AG09309 (cell line): ENCODE results near the gene PLEKHA7.

ENCODE experiments used
- DNase-seq: peaks from one replicate; pipeline ENCODE4 v3.0.0-alpha.2; 2010; ENCODE audit warnings: low read depth
- H3K4me3 ChIP-seq: 2 replicates; pipeline ENCODE4 v1.5.1; 2011; ENCODE audit warnings: mild to moderate bottlenecking, low read depth, low read length, moderate library complexity; ENCODE audit not compliant: control insufficient read depth
- TF ChIP-seq, protein P1 (sequence below): IDR thresholded peaks from 2 replicates; pipeline ENCODE4 v1.5.1; 2011; ENCODE audit warnings: mild to moderate bottlenecking, low read depth, low read length, inconsistent platforms; ENCODE audit not compliant: insufficient read depth, control insufficient read depth; ENCODE audit errors: missing control alignments

PLEKHA7 gene

DNA sequence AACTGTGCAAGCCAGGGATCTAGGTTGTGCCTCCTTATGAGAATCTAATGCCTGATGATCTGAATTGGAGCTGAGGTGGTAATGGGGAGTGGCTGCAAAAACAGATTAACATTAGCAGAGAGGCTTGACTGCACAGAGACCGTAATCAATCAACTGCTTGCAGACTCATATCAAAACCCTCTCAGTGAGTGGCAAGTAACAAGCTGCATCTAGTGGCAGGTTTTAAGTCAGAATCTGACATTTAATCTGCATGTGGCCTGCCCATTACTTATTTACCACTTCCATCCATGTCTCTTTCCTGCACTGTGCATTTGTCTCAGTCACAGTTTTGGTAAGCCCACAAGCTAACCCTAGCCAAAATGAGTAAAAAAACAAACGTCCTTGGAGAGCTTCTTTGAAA lies 264.5 kb downstream of the PLEKHA7 start:
- TF ChIP-seq, protein P1, sequence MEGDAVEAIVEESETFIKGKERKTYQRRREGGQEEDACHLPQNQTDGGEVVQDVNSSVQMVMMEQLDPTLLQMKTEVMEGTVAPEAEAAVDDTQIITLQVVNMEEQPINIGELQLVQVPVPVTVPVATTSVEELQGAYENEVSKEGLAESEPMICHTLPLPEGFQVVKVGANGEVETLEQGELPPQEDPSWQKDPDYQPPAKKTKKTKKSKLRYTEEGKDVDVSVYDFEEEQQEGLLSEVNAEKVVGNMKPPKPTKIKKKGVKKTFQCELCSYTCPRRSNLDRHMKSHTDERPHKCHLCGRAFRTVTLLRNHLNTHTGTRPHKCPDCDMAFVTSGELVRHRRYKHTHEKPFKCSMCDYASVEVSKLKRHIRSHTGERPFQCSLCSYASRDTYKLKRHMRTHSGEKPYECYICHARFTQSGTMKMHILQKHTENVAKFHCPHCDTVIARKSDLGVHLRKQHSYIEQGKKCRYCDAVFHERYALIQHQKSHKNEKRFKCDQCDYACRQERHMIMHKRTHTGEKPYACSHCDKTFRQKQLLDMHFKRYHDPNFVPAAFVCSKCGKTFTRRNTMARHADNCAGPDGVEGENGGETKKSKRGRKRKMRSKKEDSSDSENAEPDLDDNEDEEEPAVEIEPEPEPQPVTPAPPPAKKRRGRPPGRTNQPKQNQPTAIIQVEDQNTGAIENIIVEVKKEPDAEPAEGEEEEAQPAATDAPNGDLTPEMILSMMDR = no peak
- DNase-seq = no peak
- no peak overlapping the region for H3K4me3 ChIP-seq

DNA sequence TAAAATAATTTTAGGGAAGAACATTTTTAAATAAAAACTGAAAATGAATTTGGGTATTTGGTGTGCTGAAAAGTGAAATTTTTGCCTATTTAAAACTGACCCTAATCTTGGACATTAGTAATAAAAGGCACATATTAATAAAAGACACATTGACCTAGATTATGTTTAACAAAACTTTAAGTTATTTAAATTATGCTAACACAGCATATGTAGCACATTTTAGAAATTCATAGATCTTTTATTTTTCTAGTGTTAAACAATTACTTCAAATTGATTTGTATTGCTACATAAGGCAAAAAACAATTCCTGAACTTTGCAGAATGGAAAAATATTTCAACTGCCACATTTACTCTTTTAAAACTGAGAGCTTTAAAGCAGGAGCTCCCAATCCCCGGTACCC lies 265.1 kb downstream of the PLEKHA7 start:
- TF ChIP-seq, protein P1 = no peak
- H3K4me3 ChIP-seq = no peak overlapping the region
- DNase-seq = no peak

DNA sequence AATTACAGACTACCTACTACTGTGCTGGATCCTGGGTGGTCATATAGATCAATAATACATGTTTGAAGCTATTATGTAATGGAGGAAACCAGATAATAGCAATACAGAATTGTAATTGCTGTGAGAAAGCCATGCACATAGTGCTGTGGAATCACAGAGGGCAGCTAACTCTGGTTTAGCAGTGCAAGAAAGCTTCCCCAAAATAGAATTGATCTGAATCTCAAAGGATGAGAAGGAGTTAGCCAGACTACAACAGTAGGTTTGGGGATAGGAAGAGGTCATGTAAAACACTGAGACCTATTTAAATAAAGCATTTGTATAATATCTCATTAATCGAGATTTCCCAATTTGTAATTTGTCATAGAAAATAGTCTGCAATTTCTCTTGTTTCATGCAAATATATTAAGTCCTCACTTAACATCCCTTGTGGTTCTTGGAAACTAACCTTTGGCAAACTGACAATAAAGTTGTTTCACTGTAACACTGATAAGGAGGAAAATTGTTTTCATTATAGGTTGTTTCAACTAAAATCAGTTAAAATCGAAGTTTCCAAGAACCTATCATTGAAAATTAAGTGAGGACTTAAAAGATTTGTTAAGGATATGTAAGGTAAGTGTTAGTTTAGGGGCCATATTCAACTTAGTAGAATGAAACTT lies 268.1 kb downstream of the PLEKHA7 start:
- no peak for DNase-seq
- TF ChIP-seq, protein P1 = no peak
- H3K4me3 ChIP-seq = no peak overlapping the region

DNA sequence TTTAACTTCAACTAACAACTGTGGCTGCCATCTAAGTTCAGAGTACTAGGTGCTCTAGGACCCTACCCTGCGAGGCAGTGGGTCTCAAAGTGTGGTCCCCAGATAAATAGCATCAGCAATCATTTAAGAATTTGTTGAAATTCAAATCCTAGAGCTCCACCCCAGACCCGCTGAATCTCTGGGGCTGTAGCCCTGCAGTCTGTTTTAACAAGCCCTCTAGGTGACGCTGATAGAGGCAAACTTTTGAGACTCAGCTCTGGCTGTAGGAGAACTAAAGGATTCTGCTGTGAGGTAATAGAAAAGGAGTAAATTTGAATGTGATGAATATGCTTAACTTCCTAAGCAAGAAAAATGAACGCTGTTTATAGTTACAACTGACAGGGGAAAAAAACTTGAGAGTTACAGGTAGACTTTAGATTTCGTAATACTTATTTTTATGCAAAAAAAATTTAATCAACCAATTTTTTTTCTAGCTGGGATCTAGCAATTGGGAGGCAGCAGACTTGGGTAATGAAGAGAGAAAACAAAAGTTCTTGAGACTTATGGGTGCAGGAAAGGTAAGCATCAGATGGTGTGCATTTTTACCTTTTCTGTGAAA lies 270.0 kb downstream of the PLEKHA7 start:
- no peak for DNase-seq
- TF ChIP-seq, protein P1 = no peak
- no peak overlapping the region for H3K4me3 ChIP-seq

DNA sequence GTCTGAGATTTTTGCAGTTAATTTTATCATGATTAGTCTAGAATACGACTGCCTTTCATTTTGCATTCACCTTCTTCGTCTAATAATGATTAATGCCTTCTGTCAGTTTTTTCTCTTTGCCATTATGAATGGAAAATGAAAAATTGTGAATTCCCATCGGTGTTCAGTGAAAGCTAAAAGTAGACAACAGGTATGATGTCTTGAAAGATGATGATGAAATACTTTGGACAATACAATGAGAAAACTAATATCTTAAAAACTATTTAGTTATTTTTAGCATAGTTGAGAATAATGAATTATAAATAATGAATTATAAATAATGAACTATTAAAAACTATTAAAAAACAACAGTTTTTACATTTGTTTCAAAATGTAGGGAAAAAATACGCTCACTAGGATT lies 270.7 kb downstream of the PLEKHA7 start:
- no peak for DNase-seq
- H3K4me3 ChIP-seq = no peak overlapping the region
- TF ChIP-seq, protein P1 = no peak

DNA sequence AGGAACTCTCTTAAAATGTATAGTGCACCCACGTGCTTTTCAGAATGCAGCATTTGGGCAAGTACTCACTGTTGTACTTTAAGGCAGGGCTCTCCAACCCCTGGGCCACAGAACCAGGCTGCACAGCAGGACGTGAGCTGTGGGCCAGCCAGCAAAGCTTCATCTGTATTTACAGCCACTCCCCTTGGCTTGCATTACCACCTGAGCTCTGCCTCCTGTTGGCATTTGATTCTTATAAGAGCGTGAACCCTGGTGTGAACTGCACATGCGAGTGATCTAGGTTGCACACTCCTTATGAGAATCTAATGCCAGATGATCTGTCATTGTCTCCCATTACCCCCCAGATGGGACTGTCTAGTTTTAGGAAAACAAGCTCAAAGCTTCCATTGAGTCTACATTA lies 272.7 kb downstream of the PLEKHA7 start:
- TF ChIP-seq, protein P1 = no peak
- no peak for DNase-seq
- no peak overlapping the region for H3K4me3 ChIP-seq
